Cortex of kidney (tissue), 1 donor: Measurements from ENCODE around the gene WWOX.

Experiments
- DNase-seq: peaks from one replicate; lab custom pipeline; 2025; lab: John Stamatoyannopoulos, UW

Gene WWOX

DNA sequence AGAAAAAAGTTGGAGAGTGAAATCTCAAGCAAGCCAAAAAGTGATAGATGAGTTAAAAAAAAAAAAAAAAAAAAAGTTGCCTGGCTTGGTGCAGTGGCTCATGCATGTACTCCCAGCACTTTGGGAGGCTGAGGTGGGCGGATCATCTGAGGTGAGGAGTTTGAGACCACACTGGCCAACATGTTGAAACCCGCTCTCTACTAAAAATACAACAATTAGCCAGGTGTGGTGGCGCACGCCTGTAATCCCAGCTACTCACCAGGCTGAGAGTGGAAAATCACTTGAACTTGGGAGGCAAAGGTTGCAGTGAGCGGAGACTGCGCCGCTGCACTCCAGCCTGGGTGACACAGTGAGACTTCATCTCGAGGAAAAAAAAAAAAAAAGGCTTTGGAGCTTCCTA lies 668.8 kb downstream of the WWOX start:
- DNase-seq: no peak

DNA sequence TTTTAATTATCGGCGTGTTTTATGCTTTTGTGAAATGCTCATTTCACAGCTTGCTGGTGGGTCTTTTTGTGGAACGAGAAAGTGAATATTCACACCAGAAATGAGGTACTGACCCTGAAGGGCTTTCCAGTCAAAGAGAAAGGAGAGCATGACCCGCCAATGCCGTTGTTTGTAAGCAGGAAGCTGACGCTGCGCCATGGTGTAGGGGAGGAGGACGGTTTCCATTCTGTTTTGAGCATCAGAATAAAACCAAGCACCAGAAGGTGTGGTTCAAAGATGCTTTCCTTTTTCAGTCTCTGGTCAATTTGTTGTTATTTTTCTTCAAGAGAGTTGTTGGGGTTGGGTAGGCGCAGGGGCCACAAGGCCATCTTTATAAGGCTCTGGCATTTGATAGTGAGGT lies 669.3 kb downstream of the WWOX start:
- DNase-seq: no peak

DNA sequence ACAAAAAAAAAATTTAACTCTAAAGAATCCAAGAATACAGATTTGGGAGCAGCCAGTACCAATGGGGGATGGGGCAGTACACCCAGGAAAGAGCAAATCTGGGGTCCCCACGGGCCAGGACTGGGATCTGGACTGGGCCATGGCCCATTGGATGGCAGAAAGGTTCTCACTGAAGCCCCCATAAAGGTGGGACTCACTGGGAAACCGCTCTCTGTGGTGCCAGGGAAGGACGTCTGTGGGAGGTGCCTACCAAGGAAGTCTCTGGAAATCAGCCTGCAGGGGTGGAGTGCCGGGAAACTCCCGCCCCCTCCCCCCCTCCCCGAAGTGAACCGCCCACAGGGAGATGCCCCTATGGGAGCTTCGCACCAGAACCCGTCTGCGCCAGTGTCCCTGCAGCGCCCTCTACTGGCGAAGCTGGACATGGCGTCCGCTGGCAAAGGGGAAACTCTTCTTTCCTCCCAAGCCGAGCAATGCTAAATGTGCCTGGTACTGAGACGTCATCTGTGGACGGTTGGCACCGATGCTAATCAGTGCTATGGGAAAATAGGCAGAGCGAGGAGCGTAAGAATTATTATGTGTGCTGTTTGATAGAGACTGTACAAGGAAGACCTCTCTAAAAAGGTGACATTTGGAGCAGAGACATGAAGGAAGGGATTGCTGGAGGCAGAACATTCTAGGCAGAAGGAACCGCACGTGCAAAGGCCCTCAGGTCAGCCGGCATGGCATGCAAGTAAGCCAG lies 671.1 kb downstream of the WWOX start:
- no peak for DNase-seq

DNA sequence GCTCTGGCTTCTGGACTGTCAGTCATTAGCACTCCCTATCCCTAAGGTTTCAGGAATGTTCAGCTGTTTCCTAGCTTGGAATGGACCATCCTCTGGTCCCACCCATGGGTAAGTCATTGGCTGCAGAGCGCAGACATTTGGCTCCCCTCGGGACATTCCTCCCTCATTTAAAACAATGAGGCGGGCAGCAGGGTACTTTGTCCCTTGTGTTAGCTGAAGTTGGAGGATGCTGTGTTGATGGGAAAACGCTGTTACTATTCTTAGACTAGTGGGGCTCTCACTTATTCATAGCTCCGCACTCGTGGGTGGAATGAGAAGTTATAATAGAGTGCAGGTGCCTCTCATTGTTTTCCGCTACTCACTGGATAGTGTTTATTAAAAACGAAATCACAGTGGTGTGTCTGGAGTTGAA lies 673.8 kb downstream of the WWOX start:
- no peak for DNase-seq

DNA sequence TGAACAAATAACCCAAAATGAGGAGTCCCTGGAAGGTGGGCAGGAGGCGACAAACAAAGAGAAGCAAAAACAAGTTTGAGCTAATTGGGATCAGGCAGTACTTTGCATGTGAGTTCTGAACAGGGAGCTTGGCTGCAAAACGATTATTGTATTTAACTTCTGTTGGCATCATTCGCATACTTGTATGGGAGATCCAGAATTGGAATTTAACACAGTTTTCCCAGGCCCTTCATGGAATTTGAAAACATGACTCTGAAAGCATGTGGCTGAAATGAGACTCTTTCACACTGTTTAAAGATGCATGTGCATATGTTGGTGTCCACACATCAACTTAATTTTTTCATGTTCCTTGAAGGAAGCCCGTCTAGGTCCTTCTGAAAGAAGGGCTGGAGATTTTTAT lies 674.3 kb downstream of the WWOX start:
- DNase-seq: no peak

DNA sequence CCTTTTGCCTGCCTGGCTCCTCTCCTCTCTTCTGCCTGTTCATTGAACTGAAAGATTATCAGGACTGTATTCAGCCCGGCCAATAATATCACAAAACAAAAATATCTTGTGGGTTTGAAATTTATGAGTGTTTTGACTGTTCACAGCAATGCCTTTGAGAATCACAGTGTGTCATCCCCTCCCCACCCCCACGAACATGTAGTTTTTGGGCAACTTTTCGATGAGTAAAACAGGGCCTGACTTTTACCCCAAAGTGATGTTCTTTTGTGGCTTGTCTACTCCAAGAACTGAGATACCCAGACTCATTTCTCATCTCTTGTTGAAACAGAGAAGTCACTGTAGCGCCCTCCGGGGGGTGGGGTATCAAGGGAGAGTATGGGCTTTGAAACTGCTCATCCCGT lies 675.7 kb downstream of the WWOX start:
- DNase-seq: no peak

DNA sequence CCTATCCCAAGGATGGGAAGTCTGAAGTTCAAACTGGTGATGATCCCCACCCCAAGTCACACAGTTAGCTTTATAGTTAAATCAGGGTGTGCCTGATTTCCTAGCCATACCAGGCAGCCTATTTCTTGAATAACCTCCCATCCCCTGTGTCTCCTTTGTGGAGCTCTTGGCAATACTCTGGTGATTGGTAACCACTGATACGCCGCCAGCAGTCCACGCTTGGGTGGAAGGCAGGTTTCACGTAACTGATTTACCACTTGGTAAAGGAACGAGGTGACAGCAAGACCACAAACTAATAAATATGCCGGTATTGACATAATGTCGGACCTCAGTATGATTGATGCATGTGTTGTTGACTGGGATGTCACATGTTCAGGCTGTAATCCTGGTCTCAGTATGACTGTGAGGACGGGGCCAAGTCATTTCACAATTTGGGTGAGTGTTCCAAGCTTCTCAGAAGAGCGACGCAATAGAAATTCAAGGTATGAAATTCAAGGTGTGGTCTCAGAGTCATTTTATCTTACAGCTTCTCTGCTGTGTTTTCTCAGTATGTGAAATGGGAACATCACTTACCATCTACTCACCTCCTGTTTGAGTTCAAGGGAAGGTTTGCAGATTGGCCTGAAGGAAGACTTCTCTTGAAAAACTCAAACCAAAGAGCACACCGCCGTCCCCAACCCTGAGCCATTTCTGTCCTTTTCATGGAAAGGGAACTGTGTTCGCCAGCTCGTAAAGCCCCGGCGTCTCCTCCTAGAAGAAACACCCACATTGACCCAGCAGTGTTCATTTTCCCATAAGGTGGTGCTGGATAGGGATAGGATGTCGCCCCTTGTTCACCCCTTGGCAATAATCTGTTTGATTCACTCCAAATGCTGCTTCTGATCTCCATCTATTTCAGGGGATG lies 678.9 kb downstream of the WWOX start:
- no peak for DNase-seq

DNA sequence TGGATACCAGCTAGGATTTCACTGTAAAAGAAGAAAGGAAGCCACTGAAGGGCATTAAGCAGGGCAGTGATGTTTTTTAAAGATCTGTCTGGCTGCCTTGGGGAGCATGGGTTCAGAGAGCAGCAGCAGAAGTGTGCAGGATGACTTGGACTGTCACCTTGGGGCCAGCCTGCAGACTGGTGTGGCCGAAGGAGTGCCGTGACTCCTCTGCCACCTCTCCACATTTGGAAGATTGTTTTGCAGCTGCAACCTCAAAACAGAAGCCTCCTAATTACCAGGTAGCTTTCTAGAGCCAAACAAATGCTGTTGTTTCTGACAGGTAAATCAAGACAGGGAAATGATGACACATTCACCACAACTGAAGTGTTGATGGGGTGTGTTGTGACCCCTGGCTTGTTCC lies 681.4 kb downstream of the WWOX start:
- DNase-seq: no peak

DNA sequence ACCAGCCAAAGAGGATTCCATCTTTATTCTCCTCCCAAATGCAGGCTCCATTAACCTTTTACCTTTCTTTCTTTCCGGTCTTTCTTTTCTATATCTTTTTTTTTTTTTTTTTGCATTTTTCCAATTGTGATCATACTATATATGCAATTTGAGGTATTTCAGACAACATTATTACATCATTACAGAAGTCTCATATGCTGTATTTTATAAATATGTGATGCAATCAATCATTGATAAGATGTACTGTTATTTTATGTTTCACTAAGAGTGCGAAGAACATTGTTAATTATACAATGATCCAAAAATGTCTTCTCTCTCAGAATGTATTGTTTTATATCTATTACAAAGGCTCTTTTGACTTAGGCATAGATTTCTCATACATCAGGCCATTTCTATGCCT lies 683.1 kb downstream of the WWOX start:
- DNase-seq: no peak

DNA sequence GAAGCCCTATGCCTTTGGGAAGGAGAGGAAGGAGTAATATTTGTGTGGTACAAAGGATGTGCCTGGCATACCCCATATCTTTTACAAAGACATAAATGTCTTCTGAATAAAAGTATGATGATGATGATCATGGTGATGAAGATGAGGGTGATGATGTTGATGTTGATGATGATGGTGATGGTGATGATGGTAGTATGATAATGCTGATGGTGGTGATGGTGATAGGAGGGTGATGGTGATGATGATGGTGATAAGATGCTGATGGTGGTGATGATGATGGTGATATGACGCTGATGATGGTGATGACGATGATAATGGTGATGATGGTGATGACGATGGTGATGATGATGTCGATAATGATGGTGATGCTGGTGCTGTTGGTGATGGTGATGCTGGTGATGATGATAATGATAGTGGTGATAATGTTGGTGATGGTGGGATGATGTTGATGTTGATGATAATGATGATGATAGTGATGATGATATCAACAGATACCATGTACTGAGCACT lies 684.2 kb downstream of the WWOX start:
- no peak for DNase-seq

DNA sequence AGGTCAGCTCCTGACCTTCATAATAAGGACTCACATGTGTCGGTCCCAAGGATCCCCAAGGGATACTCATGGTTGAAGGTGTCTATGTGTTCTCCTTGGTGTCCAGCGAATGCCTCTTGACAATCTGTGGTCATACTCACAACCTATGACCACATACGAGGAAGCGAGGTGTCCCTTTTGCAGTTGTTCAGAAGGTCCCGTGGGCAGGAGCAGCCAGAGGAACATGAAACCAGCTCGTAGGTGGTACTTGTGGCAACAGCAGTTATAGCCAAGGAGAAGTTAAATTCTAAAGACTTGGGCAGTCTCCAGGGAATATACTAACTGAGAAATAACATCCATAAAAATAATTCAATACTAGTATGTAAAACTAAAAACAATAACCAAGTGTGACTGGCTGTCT lies 685.3 kb downstream of the WWOX start:
- DNase-seq: no peak

DNA sequence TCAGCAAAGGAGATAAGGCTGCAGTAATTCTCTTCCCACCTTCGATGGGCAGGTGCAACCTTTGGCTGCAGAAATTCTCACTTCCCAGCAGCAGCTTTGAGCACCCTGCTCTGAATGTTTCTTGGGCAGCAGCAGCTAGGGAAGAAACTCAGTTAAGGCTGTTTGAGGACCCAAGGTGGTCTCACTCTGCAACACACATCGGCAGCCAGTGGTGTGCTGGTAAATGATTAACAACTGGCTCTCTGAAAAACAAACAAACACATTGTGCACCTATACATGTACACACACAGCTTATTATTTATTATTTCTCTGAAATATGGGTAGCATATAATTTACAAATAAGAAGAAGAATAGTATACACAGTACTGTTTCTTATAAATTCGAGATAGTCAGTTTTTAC lies 685.8 kb downstream of the WWOX start:
- DNase-seq: no peak

DNA sequence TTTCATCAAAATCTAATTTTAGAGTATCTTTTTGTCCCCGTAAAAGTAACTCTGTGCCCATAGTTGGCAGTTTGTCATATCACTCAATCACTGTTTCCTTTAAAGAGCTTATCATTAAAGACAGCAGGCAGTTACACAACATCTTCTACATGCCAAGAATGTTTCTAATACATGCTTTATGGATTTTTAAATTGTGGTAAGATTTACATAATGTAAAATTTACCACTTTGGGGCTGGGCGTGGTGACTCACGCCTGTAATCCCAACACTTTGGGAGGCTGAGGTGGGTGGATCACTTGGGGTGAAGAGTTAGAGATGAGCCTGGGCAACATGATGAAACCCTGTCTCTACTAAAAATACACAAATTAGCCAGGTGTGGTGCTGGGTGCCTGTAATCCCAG lies 687.2 kb downstream of the WWOX start:
- no peak for DNase-seq

DNA sequence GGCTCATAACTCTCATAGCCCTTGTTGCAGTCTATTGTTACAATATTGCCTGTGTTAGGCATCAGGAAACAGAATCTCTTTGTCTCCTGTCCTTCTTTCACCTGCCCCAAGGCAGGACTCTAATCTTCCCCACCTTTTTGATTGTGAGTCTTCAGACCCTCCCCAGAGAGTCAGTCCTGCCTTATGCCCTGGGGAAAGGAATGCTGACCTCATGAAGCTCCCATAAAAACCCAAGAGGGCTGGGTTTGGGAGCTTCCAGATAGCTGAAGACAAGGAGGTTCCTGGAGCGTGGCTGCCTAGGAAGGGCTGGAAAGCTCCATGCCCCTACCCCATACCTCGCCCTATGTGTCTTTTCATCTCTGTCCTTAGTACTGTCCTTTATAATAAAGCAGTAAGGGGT lies 688.8 kb downstream of the WWOX start:
- DNase-seq: no peak

DNA sequence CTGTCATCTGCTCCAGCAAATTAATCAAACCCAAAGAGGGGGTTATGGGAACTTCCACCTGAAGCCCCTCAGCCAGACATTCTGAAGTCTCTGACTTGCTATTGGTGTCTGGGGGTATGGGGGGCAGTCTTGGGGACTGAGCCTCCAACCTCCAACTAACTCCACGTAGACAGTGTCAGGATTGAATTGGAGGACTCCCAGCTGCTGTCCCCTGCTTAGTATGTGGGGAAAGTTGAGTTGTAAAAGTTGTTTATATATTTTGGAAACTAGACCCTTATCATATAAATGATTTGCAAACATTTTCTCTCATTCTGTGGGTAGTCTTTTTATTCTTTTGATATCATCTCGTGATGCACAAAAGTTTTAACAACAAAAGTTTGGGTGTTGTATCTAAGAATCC lies 689.2 kb downstream of the WWOX start:
- no peak for DNase-seq

DNA sequence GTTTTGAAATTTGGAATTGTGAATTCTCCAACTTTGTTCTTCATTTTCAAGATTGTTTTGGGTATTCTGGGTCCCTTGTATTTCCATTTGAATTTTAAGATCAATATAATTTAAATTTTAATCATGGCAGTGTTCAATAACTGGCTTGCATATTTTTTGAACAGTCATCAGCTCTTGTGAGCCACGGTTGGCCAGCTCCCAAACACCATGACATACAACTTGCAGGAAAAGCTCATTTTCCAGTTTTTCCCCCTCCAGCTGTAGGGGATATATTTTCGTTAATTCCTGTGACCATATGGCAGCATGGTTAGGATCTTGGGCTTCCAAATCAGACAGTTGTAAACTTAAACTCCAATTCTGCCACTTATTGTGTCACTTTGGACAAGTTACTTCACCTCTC lies 690.1 kb downstream of the WWOX start:
- DNase-seq: no peak

DNA sequence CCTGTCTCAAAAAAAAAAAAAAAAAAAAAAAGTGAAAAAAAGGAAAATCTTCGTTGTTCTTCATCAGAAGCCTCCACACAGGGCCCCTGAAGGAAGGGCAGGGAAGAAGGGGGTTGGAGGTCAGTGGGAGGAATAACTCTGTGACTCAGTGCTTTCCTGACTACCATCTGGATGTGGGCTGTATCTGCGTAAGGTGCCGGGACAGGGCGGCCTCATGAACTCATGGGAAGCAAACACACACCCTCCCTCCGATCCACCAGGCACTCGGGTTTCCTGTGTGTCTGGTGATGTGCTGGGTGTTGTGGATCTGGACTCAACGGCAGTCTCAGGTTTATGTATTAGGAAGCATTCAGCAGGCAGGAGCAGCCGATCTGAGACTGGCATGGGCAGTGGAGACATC lies 691.6 kb downstream of the WWOX start:
- no peak for DNase-seq

DNA sequence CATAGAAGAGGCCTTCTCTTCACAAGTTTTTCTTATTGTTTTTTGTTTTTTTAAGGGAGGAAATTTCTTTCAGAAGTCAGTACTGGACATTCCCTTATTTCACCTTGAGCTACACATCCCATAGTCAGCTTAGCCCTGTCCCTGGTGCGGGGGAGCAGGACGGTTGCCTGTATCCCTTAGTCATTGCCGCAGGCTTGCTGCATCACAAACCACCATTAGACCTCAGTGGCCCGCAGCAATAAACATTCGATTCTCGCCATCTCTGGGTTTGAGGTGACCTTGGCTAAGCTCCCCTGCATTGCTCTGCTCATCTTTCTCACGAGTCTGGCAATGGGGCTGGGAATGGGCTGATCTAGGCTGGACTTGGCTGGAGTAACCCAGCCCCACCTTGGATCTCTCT lies 692.5 kb downstream of the WWOX start:
- no peak for DNase-seq

DNA sequence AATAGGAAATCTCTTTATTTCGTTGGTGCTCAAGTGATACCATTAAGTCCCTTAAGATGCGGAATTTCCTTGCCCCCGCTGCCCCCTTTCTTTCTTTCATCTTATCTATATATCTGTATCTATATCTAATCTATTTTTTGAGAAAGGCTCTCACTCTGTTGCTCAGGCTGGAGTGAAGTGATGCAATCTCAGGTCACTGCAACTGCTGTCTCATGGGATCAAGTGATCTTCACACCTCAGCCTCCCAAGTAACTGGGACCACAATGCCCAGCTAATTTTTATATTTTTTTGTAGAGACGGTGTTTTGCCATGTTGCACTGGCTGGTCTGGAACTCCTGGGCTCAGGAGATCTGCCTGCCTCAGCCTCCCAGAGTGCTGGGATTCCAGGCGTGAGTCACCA lies 693.5 kb downstream of the WWOX start:
- no peak for DNase-seq

DNA sequence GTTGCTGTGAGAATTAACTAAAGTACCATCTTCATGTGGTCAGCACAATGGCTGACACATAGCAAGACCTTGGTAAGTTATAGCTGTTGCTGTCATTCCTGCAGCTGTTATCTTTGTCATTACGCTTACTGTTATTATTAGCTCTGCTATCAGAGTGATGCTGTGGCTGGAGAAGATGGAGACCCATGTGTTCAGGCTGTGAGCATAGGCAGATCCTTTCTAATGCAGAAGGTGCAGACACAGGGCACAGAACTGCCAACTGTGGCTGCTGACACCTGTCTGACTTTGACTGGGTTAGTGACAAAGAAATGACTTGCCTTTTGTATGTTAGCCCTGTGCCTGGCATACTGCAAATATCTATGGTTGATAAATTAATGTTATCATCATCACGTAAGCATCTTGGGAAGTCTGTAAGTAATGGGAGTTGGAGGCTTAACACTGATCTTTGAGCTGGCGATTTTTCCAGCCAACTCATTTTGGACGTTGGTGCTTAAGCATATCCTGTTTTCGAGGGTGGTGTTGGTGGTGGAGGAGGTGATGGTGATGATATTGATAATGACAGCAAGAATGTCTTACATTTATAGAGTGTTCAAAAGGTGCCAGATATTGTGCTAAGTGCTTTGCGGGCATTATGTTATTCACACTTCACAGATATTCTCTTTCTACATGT lies 695.3 kb downstream of the WWOX start:
- DNase-seq: no peak

DNA sequence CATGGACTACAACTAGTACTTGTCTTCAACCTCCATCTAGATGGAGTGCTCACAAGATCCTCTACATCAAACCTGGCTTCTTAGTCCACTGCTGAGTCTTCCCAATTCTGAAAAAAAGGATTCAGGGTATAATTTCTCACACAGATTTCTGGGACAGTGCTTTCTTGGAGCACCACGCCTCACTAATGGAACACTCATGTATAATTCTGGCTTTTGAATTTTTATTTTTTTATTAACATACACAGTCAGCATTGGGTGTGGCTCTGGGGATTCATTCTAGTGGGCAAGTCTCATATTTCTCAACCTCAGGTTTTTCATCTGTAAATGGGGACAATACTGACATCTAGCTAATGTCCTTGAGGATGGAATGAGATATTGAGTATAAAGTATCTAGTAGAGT lies 696.0 kb downstream of the WWOX start:
- no peak for DNase-seq

DNA sequence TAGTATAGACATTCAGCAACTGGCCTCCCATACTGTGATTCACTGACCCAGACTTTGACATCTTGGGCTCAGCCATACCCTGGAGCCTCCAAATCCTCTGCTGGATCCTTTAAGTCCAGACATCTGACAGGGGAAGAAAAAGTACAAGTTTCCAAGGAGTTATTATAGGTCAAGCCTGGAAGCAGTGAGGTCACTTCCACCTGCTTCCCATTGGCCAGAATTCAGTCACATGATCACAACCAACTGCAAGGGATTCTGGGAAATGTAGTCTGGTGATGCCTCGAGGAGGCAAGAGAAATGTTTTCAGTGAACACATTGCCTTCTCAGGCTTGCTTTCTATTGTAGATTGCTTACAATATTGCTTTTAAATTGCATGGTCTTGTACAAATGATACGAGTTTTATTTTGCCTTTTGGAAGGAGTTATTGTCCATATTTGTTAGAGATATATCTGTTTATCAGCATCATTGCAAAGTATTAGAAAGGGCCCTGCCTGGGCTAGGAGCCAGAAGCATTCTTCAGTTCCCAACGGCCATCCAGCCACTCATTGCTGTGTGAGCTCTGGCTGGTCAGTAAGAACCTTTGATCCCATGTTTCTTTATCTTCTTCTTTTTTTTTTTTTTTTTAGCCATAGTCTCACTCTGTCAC lies 696.9 kb downstream of the WWOX start:
- no peak for DNase-seq
